HEK293T (cell line): ENCODE data around the gene TXNRD2.
"Not testable (repeated sequence)": the region's sequence is repeated elsewhere in the genome, so short reads cannot be mapped to it uniquely, and the experiment has no call there.

ENCODE experiments used
- CTCF ChIA-PET: fragments of 350-600 bp; formaldehyde crosslinking; extraction: SDS; loops from one replicate; lab custom pipeline; 2021; ENCODE audit warnings: antibody characterized with exemption, inconsistent platforms; lab: Yijun Ruan, JAX
- POLR2A ChIA-PET: fragments of 350-600 bp; formaldehyde crosslinking; extraction: SDS; loops from one replicate; lab custom pipeline; 2020; ENCODE audit warnings: antibody characterized with exemption, inconsistent platforms; lab: Yijun Ruan, JAX
- DNase-seq: peaks from one replicate; pipeline ENCODE4 v3.0.0; 2012; ENCODE audit warnings: mixed read lengths; ENCODE audit errors: extremely low spot score
- ARNT ChIP-seq: fragments of 450-650 bp; IDR thresholded peaks from 2 replicates; pipeline ENCODE4 v1.6.1; 2017; ENCODE audit warnings: mild to moderate bottlenecking
- BHLHE40 ChIP-seq: fragments of 450-650 bp; IDR thresholded peaks from 2 replicates; pipeline ENCODE4 v1.6.1; 2016; ENCODE audit warnings: mild to moderate bottlenecking, moderate library complexity, borderline replicate concordance
- CTBP1 ChIP-seq: fragments of 450-650 bp; IDR thresholded peaks from 2 replicates; pipeline ENCODE4 v1.6.1; 2016; ENCODE audit warnings: borderline replicate concordance
- ELF4 ChIP-seq: fragments of 450-650 bp; IDR thresholded peaks from 2 replicates; pipeline ENCODE4 v1.6.1; 2017; ENCODE audit warnings: antibody characterized with exemption
- FOXA1 ChIP-seq: fragments of 450-650 bp; IDR thresholded peaks from 2 replicates; pipeline ENCODE4 v1.6.1; 2016; ENCODE audit warnings: mild to moderate bottlenecking
- FOXK2 ChIP-seq: fragments of 450-650 bp; IDR thresholded peaks from 2 replicates; pipeline ENCODE4 v1.6.1; 2016; ENCODE audit warnings: mild to moderate bottlenecking
- FOXM1 ChIP-seq: fragments of 450-650 bp; IDR thresholded peaks from 2 replicates; pipeline ENCODE4 v1.6.1; 2017; ENCODE audit warnings: mild to moderate bottlenecking, borderline replicate concordance
- HDGF ChIP-seq: fragments of 450-650 bp; IDR thresholded peaks from 2 replicates; pipeline ENCODE4 v1.6.1; 2017; ENCODE audit warnings: antibody characterized with exemption, borderline replicate concordance
- L3MBTL2 ChIP-seq: fragments of 450-650 bp; conservative IDR thresholded peaks from 2 replicates; pipeline ENCODE4 v1.6.1; 2016; ENCODE audit warnings: mild to moderate bottlenecking
- LEF1 ChIP-seq: fragments of 450-650 bp; IDR thresholded peaks from 2 replicates; pipeline ENCODE4 v1.6.1; 2017; ENCODE audit warnings: mild to moderate bottlenecking, borderline replicate concordance
- NFRKB ChIP-seq: fragments of 450-650 bp; IDR thresholded peaks from 2 replicates; pipeline ENCODE4 v1.6.1; 2016; ENCODE audit warnings: mild to moderate bottlenecking, moderate library complexity
- SP1 ChIP-seq: fragments of 450-650 bp; IDR thresholded peaks from 2 replicates; pipeline ENCODE4 v1.6.1; 2017
- SUZ12 ChIP-seq: fragments of 450-650 bp; IDR thresholded peaks from 2 replicates; pipeline ENCODE4 v1.6.1; 2016; ENCODE audit warnings: mild to moderate bottlenecking
- TARDBP ChIP-seq: fragments of 450-650 bp; IDR thresholded peaks from 2 replicates; pipeline ENCODE4 v1.6.1; 2016
- ZNF384 ChIP-seq: fragments of 450-650 bp; IDR thresholded peaks from 2 replicates; pipeline ENCODE4 v1.6.1; 2016
- TF ChIP-seq, protein P1 (sequence below): fragments of 450-650 bp; IDR thresholded peaks from 2 replicates; pipeline ENCODE4 v1.6.1; 2016

Gene TXNRD2

DNA sequence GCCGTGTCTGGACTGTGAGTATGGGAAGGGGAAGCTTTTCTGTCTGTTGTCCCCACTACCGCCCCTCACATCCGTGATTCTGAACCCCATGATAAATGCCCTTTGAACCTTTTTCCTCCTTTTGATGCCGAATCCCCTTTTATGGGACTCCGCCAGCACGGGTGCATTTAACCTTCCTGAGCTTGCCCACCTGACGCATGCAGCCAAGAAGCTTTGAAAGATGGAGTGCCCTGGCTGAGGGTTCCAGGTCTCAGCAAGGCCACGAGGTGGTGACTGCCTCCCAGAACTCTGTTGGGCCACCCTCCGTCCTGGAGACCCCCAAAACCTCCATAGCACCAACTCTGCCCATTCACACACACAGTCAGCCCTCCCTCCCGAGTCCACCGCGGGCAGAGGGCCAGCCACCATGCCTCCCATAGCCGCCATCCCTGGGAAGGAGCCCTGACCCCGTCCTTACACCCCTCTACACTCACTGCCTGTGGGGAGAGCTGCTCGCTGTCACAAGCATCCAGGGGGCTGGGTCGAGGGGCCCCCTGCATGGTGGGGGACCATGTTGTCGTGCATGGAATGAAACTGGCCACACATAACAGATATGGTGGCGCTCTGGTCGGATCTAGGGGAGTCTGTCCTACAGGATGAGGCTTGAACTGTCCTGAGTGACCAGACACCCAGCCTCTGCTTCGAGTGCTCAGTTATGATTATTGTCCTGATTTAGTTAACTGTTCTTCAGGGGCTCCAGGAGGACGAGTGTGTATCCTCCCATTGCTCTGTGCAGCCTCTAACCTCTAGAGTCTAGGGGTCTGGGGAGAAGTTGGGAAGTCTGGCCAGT lies 868 bp downstream of the TXNRD2 start:
- no peak for DNase-seq
- ChIA-PET CTCF (no interaction called here), POLR2A (interaction anchor here (0.7 to 1.4 kb wide), 4 partner anchors 9 to 217 kb away, joined by 3 to 4 read pairs (median 3); partner anchors contain the start of gene GP1BB)
- no peak for TF ChIP-seq ELF4
- 0 out of 2 replicates have a peak, but pooled peaks have one; percentile 28 for TF ChIP-seq HDGF
- TF ChIP-seq, protein P1, sequence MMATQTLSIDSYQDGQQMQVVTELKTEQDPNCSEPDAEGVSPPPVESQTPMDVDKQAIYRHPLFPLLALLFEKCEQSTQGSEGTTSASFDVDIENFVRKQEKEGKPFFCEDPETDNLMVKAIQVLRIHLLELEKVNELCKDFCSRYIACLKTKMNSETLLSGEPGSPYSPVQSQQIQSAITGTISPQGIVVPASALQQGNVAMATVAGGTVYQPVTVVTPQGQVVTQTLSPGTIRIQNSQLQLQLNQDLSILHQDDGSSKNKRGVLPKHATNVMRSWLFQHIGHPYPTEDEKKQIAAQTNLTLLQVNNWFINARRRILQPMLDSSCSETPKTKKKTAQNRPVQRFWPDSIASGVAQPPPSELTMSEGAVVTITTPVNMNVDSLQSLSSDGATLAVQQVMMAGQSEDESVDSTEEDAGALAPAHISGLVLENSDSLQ: no peak

DNA sequence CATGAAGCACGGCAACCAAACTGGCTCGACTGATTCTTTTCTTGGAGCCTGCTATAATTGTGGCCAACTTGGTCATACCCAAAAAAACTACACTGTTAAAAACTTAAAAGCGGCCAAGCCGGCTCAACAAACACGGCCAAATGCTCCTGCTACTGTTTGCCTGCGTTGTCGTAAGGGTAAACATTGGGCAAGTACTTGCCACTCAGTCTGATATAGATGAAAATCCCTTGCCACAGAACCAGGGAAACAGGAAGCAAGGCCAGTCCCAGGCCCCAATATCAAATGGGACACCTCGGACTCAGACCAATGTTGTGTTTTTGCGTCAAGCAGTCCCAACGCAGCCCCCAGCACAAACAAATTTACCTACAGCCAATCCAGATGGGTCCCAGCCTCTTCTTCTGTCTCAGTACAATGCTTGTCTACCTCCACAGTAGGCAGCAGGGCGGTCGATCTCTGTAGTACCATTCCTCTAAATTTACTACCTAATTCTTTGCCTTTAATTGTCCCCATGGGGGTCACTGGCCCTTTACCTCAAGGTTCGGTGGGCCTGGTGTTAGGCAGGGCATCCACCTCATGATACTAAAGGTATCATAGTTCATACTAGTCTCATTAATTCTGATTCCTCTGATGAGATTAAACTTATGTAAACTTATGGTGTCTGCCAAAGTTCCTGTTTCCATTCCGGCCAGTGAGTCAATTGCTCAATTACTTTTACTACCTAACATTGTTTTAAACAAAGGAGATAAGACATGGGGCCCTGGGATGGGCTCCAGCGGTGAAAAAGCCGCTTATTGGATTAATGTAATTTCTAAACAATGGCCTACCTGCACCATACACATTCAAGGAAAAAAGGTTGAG lies 3.8 kb downstream of the TXNRD2 start:
- ChIA-PET CTCF (interaction anchor here (0.6 to 1.1 kb wide), 5 partner anchors 11 to 207 kb away, joined by 3 to 6 read pairs (median 4); no protein-coding TSS in a partner anchor), POLR2A (interaction anchor here (1.0 kb wide), 1 partner anchor 14 kb away, joined by 3 read pairs; no protein-coding TSS in a partner anchor)
- no peak for DNase-seq
- no peak for TF ChIP-seq TARDBP
- TF ChIP-seq BHLHE40: no peak
- no peak for TF ChIP-seq L3MBTL2
- no peak for TF ChIP-seq HDGF
- no peak for TF ChIP-seq LEF1
- no peak for TF ChIP-seq FOXA1
- no peak for TF ChIP-seq CTBP1
- TF ChIP-seq SP1: no peak
- TF ChIP-seq SUZ12: no peak
- TF ChIP-seq ARNT: no peak
- TF ChIP-seq FOXM1: no peak
- no peak for TF ChIP-seq ZNF384
- no peak for TF ChIP-seq FOXK2

DNA sequence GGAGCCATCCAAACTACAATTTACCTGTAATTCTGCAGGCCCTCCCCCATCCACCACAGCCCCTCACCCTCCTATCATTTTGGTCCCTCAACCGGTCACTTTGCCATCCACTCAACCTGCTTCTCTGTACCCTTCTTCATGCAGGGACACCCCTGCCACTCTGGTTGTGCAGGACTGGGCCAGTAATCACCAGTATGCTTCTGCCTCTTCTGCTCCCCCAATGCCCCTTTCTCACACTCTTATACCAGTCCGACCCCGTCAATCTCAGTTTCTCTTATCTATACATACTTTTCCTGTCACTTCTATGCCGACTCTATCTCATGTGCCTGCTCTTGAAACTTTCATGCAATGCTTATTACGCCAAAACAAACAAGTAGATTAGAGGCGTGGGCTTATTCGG lies 5.1 kb downstream of the TXNRD2 start:
- DNase-seq: no peak
- CTCF ChIA-PET: no interaction called here
- POLR2A ChIA-PET: no interaction called here
- TF ChIP-seq ZNF384 (no peak), L3MBTL2 (no peak), ARNT (no peak), ELF4 (no peak), TARDBP (no peak), CTBP1 (no peak), SP1 (no peak), HDGF (no peak)

DNA sequence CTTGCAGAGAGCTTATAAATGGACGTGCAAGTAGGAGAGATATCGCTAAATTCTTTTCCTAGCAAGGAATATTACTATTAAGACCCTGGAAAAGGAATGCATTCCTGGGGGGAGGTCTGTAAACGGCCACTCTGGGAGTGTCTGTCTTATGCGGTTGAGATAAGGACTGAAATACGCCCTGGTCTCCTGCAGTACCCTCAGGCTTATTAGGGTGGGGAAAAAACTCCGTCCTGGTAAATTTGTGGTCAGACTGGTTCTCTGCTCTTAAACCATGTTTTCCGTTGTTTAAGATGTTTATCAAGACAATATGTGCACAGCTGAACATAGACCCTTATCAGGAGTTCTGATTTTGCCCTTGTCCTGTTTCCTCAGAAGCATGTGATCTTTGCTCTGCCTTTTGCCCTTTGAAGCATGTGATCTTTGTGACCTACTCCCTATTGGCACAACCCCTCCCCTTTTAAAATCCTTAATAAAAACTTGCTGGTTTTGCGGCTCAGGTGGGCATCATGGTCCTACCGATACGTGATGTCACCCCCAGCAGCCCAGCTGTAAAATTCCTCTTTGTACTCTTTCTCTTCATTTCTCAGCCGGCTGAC lies 6.4 kb downstream of the TXNRD2 start:
- CTCF ChIA-PET: interaction anchor here (0.6 kb wide), 1 partner anchor 178 kb away, joined by 3 read pairs; no protein-coding TSS in a partner anchor
- DNase-seq, POLR2A ChIA-PET: not testable (repeated sequence)

DNA sequence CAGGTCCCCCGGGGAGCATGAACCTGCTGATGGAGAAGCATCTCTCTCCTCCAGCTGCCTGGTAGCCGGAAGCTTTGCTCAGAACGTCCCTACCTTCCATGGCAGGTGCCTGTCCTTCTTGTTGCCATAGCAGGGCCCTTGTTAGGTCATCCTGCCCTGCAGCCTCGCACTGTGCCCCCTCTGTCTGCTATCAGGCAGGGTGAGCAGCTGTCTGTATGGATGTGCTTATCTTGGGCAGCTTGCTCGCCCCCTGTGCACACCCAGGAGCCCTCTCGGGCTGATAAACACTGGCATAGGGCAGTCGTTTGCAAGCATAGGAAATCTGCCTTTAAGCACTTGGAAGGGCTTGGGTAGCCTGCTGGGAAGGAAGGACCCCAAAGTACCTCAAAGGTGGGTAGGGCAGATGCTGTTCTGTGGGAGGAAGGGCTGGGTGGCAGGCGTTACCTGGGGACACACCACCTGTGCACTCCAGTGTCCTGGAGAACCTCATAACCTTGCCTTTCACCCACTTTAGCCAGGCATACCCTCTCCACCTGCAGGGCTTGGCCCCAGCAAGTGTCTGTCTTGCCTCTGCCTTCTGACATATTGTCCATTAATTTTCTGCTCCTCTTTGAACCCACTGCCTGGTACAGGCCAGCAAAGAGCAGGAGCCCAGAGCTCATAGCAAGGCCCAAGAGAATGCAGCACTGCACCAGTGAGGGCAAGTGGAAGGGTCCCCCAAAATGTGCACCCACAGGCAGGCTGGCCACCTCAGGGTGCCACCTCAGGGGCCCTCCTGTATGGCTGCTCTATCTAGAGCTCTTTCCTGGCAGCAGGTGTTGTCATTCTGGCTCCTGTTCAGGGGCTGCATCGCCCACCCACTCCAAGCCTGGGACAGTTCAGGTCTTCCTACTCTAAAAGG lies 8.0 kb downstream of the TXNRD2 start:
- TF ChIP-seq CTBP1: no peak
- no peak for TF ChIP-seq ZNF384
- TF ChIP-seq L3MBTL2: no peak
- no peak for TF ChIP-seq NFRKB
- TF ChIP-seq TARDBP: no peak
- no peak for TF ChIP-seq LEF1
- TF ChIP-seq, protein P1: no peak
- TF ChIP-seq FOXA1: no peak
- no peak for TF ChIP-seq HDGF
- TF ChIP-seq FOXK2: no peak
- no peak for TF ChIP-seq ELF4
- no peak for TF ChIP-seq FOXM1
- TF ChIP-seq BHLHE40: no peak
- no peak for TF ChIP-seq SP1
- TF ChIP-seq ARNT: no peak
- POLR2A ChIA-PET: interaction anchor here (1.2 to 1.3 kb wide), 2 partner anchors 9 to 209 kb away, joined by 3 to 6 read pairs; no protein-coding TSS in a partner anchor
- CTCF ChIA-PET: no interaction called here
- DNase-seq: no peak
